D341Med (cell line): ENCODE results near the gene TARBP1.
"Not testable (repeated sequence)": the region's sequence is repeated elsewhere in the genome, so short reads cannot be mapped to it uniquely, and the experiment has no call there.

Experiments
- DNase-seq: peaks from one replicate; pipeline ENCODE4 v3.0.0; 2012; ENCODE audit warnings: low spot score

TARBP1 gene, protein sequence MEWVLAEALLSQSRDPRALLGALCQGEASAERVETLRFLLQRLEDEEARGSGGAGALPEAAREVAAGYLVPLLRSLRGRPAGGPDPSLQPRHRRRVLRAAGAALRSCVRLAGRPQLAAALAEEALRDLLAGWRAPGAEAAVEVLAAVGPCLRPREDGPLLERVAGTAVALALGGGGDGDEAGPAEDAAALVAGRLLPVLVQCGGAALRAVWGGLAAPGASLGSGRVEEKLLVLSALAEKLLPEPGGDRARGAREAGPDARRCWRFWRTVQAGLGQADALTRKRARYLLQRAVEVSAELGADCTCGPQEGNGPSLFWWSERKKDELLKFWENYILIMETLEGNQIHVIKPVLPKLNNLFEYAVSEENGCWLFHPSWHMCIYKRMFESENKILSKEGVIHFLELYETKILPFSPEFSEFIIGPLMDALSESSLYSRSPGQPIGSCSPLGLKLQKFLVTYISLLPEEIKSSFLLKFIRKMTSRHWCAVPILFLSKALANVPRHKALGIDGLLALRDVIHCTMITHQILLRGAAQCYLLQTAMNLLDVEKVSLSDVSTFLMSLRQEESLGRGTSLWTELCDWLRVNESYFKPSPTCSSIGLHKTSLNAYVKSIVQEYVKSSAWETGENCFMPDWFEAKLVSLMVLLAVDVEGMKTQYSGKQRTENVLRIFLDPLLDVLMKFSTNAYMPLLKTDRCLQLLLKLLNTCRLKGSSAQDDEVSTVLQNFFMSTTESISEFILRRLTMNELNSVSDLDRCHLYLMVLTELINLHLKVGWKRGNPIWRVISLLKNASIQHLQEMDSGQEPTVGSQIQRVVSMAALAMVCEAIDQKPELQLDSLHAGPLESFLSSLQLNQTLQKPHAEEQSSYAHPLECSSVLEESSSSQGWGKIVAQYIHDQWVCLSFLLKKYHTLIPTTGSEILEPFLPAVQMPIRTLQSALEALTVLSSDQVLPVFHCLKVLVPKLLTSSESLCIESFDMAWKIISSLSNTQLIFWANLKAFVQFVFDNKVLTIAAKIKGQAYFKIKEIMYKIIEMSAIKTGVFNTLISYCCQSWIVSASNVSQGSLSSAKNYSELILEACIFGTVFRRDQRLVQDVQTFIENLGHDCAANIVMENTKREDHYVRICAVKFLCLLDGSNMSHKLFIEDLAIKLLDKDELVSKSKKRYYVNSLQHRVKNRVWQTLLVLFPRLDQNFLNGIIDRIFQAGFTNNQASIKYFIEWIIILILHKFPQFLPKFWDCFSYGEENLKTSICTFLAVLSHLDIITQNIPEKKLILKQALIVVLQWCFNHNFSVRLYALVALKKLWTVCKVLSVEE (N-terminal part only)

GRCh38 chr1:234478481-234479309 lies at the start of gene TARBP1:
TSS of gene TARBP1 (minus strand) at chr1:234479179. CDS start at chr1:234479103, 76 bp downstream.
- DNase-seq = peak; percentile 99

- no peak for DNase-seq
These were observed 49.3 kb upstream of the TARBP1 start for GRCh38 chr1:234528074-234528865.

DNA sequence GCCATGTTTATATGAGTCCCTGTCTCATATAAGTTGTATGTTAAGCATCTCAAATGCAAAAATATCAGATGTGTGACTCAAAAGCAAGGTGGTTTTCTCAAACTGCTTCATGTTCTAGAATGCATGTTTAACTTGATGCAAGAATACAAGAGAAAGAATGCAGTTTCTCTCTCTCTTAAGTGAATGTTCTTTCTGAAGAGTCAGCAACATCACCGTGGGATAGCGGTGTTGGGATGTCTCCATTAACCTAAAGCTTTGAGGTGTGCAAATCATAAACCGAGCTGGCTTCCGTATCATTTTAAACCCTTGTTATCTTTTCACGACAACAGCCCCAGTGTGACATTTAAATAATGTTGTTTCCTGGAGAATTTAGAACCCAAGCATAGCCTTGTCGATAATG lies 48.4 kb upstream of the TARBP1 start:
- DNase-seq = no peak

DNA sequence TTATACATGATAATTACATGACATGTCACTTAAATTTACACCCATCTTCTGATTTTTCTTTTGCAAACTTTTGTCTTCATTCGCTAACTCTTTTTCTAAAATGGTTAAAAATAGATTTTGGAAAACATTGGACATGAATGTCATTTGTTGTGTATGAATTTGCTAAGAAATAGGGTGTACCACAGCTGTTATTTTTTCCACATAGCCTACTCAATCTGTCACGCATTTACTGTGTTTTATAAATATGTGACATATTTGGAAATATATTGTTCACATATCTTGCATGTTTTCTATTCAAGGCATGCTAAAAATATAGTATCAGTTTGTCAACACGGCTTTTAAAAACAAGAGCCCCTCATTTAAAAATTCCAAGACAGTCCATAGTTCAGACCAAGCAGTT lies 47.9 kb upstream of the TARBP1 start:
- DNase-seq = no peak

GRCh38 chr1:234525099-234525799 lies 46.3 kb upstream of the TARBP1 start:
- no peak for DNase-seq

GRCh38 chr1:234521836-234522235 lies 42.9 kb upstream of the TARBP1 start:
- DNase-seq = no peak

DNA sequence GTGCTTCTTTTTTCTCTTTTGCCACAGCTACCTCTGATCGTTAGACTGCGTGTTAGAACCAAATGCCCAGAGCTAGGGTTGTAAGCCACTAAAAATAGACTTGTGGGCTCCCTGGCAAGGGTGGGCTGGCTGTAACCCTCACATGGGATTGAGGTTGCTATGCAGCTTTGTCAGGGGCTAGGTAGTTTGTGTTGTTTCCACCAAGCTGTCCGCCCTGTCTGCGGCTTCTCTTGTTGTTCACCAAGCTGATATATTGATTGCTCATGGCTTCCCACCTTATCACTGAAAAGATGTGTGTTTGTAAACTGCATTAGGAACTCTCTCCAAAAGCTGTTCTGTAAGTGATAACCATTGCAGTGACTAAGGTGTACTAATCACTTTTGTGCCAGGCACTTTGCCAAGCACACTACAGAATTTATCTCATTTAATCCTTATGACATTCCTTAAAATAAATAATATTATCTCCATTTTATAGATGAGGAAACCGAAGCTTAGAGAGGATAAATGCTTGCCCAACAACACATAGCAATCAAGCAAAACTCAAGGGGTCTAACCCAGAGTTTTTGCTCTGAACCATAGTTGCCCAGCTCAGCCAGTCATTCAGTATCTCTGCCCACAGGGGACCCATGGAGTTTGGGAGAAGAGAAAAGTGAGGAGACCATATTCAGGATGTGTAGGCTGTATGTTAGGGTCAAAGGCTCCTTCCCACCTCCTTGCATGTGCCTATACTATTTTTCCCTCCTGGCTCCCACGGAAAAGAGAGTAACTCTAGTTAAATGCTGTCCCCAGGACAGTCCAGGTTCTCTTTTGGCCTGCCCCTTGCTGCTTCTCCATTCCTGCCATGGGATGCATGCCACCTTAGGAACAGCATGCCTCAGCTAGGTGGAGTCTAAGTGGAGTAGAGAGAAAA lies 42.2 kb upstream of the TARBP1 start:
- DNase-seq = no peak

- no peak for DNase-seq
These were observed 40.5 kb upstream of the TARBP1 start for GRCh38 chr1:234519506-234519905.

- no peak for DNase-seq
These were observed 39.9 kb upstream of the TARBP1 start for GRCh38 chr1:234518876-234519275.

DNA sequence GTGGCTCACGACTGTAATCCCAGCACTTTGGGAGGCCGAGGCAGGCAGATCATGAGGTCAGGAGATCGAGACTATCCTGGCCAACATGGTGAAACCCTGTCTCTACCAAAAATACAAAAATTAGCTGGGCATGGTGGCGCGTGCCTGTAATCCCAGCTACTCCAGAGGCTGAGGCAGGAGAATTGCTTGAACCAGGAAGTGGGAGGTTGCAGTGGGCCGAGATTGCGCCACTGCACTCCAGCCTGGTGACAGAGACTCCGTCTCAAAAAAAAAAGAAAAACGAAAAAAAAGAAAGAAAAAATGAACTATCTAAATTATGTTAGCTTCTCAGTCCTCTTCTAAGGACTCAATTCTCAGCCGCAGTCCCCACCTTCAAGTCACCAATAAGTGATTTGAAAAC lies 39.1 kb upstream of the TARBP1 start:
- DNase-seq = not testable (repeated sequence)

GRCh38 chr1:234517110-234517802 lies 38.3 kb upstream of the TARBP1 start:
- no peak for DNase-seq

- DNase-seq = no peak
These were observed 36.9 kb upstream of the TARBP1 start for GRCh38 chr1:234515821-234516241.

GRCh38 chr1:234515411-234515810 lies 36.4 kb upstream of the TARBP1 start:
- no peak for DNase-seq

DNA sequence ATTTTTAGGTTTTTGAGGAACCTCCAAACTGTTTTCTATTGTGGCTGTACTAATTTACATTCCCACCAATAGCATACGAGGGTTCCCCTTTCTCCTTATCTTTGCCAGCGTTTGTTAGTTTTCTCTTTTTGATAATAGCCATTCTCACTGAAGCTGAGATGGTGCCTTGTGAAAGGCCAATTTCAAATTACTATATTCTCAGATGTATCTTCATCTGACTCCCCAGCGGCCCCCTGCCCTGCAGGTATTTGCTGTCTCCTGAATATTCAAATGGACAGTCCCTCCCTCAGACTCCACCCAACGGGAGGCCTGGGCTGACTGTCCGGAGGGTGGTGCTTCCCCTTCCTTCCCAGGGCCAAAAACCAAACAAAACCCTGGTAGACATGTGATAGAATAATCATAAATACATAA lies 33.5 kb upstream of the TARBP1 start:
- DNase-seq = no peak

DNA sequence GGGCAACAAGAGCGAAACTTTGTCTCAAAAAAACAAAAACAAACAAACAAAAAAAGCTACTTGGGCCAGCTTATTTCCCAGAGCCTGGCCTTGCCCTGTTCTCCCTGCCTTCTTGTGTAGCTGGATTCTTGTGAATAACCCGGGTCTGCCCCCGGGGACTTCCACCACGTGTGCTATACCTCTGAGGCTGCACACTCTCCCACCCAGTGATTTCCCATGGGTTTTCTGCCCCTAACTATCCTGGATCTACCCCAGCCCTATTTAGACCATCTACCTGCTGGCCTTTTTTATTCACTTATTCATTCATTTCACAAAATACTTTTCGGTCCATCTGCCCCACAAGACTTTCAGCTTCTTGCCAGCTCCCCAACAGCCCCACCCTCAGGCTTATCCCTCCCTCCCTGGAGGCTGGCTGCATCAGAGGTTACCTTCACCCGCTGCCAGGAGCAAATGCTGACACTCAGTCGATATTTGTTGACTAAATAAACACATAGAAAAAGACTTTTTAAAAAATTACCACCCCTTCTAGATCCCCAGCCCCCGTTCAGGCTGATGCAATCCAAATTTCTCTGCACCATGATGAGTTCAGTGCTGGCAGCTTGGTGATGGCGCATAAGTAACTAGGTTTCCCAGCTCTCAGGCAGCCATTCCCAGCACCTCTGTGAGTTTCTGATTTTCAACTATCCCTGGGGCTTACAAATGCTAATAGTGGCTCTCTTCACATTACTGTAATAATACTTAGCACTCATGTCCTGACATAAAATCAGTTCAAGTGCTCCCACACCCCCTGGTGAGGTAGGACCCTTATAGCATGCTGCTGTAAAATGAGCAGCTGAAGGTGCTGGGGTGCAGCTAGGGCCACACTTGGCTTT lies 30.7 kb upstream of the TARBP1 start:
- peak; percentile 65 for DNase-seq

- DNase-seq = no peak
These were observed 28.8 kb upstream of the TARBP1 start for GRCh38 chr1:234507626-234508387.
